Measurements from ENCODE around the gene AMT.
A peak's percentile ranks its signal among the peaks of the same experiment; 100 is the strongest.

Gene AMT, protein sequence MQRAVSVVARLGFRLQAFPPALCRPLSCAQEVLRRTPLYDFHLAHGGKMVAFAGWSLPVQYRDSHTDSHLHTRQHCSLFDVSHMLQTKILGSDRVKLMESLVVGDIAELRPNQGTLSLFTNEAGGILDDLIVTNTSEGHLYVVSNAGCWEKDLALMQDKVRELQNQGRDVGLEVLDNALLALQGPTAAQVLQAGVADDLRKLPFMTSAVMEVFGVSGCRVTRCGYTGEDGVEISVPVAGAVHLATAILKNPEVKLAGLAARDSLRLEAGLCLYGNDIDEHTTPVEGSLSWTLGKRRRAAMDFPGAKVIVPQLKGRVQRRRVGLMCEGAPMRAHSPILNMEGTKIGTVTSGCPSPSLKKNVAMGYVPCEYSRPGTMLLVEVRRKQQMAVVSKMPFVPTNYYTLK

GRCh38 chr3:49422379-49423248 is at the start of gene AMT:
TSS of gene AMT (minus strand) at chr3:49422473. CDS start at chr3:49422450, 23 bp downstream.
- DNase-seq, result no peak

- no peak for DNase-seq
Observed at GRCh38 chr3:49470714-49471420, 48.6 kb upstream of the AMT start.

GRCh38 chr3:49469936-49470713 is 47.9 kb upstream of the AMT start, which contains the start of gene DAG1:
TSS of gene DAG1 (plus strand) at chr3:49470267. CDS start at chr3:49510535, 40,268 bp downstream.
- peak; percentile 88 to 93 (median 92) for DNase-seq

GRCh38 chr3:49469037-49469935 is 47.0 kb upstream of the AMT start:
- peak; percentile 4 to 83 (median 22) for DNase-seq

DNA sequence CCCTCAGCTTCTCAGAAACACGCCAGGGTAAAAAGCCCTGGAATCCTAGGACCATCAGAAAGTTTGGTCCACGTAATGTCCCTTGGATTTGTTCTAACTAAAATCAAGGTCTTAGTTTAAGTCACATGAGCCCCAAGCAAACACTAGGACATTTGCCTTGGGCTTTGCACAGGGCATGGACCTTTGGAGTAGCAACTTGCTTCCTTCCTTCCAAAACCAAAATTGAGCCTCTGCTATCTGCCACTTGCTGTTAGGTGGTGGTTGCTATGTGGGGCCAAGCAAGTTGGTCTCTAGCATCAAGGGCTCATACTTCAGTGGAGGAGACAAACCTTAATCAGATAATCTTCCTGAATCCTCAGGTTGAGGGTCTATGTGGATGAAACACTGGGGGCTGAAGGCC is 43.8 kb upstream of the AMT start:
- DNase-seq, result no peak

GRCh38 chr3:49465270-49466034 is 43.2 kb upstream of the AMT start:
- no peak for DNase-seq

GRCh38 chr3:49462222-49462621 is 39.9 kb upstream of the AMT start:
- peak in 1 of 3 experiments; percentile 18 for DNase-seq

- DNase-seq, result no peak
Observed at GRCh38 chr3:49461443-49462171, 39.3 kb upstream of the AMT start.

GRCh38 chr3:49460956-49461355 is 38.7 kb upstream of the AMT start:
- no peak for DNase-seq

- no peak for DNase-seq
Observed at GRCh38 chr3:49460188-49460890, 38.1 kb upstream of the AMT start.

DNA sequence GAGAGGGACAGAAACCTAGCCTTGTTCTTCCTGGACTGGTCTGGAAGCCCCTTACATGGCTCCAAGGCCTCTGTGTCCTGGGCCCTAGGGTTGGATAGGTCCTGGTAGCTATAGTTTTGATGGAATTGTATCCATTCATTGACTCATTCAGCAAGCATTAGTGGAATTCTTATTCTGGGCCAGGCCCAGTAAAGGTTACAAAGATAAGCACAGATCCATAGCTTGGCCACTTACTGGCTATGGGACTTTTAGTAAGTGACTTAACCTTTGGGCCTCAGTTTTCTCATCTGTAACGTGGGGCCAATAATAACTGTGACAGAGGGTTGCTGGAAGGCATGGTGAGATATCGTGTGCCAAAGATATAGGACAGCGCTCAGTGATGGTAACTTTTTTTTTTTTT is 34.2 kb upstream of the AMT start:
- no peak for DNase-seq

GRCh38 chr3:49454898-49455681 is 32.8 kb upstream of the AMT start:
- DNase-seq, result no peak

DNA sequence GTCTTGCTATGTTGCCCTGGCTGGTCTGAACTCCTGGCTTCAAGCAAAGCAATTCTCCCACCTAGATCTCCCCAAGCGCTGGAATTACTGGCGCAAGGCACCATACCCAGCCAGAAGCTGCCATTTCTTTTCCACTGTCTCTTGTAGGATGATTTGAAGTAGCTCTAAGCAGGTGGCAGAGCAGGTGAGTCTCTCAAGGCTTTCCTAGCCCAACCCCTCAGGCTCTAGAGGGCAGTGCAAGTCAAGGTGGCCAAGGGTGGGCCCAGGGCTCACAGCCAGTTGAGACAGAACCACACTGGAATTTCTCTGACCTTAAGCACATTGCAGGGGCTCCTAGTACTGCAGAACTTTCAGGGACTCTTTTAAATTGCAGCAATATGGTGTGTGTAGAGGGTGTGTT is 32.2 kb upstream of the AMT start:
- peak in 2 of 3 experiments; percentile 9 to 50 for DNase-seq

DNA sequence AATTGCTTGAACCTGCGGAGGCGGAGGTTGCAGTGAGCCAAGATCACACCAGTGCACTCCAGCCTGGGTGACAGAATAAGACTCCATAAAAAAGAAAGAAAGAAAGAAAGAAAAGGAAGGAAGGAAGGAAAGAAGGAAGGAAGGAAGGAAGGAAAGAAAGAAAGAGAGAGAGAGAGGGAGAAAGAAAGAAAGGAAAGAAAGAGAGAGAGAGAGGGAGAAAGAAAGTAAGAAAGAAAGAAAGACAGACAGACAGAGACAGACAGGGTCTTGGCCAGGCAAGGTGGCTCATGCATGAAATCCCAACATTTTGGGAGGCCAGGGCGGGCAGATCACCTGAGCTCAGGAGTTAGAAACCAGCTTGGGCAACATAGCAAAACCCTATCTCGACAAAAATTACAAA is 31.3 kb upstream of the AMT start:
- DNase-seq, result no peak

DNA sequence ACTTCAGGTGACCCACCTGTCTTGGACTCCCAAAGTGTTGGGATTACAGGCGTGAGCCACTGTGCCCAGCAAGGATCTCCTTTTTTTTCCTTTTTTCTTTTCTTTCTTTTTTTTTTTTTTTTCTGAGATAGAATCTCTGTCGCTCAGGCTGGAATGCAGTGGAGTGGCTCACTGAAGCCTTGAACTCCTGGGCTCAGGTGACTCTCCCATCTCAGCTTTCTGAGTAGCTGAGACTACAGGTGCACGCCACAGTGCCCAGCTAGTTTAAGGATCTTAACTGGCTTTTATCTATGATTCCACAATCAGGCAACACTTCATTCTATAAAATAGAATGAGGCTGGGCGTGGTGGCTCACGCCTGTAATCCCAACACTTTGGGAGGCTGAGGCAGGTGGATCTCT is 23.1 kb upstream of the AMT start:
- no peak for DNase-seq

- DNase-seq, result no peak
Observed at GRCh38 chr3:49434731-49435130, 12.5 kb upstream of the AMT start.

GRCh38 chr3:49428752-49429080 is 6.4 kb upstream of the AMT start:
- DNase-seq, result no peak

GRCh38 chr3:49427586-49427985 is 5.3 kb upstream of the AMT start:
- DNase-seq, result no peak

All from NCI-H1417 (cell line).